ENCODE results near the gene PTGIR. TPM values are rescaled to one million over a fixed set of nuclear protein-coding genes. Genes with fewer than 3 reads are reported as not detected.

Gene PTGIR
- total RNA-seq, 1 donor: 2.5 TPM

DNA sequence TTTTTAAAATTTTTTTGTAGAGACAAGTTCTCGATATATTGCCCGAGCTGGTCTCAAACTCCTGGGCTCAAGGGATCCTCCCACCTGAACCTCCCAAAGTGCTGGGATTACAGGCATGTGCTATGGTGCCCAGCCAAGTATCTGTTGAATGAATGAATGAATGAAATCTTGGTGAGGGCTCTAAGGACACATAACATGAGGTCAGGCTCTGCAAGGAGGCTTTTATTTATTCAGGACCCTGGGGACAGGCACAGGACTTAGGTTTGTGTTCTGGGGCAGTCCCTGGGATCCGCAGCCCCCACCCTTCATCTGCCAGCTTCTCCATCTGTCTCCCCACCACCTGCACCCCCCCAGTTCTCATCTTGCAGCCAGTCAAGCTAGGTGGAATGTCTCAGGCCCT lies 4.6 kb downstream of the PTGIR start:
- TF ChIP-seq CTCF (IDR thresholded peaks at IDR 0.05; ENCODE audit: extremely low read depth, low read depth, low read length): no peak
- H3K27me3 ChIP-seq (ENCODE audit: insufficient read depth, low read length): no peaks in the 10 kb centered on the region
- H2AFZ ChIP-seq (ENCODE audit: low read length): no peak overlapping the region
- H3K9me3 ChIP-seq (ENCODE audit: low read depth, low read length): no peaks in the 10 kb centered on the region
- H4K20me1 ChIP-seq (ENCODE audit: insufficient read depth, low read length): no peaks in the 10 kb centered on the region
- no peak for DNase-seq (ENCODE audit: insufficient read length, low spot score, missing footprints)
- peak overlapping the region; percentile 86 for H3K27ac ChIP-seq (ENCODE audit: low read depth, low read length)
- H3K4me3 ChIP-seq (ENCODE audit: insufficient read depth, low read length): no peak overlapping the region
- H3K4me1 ChIP-seq (ENCODE audit: insufficient read depth, low read length): peaks cover 52% of the 10 kb centered on the region
- H3K36me3 ChIP-seq (ENCODE audit: insufficient read depth, low read length): no peaks in the 10 kb centered on the region
- peak overlapping the region; percentile 78 for H3K4me2 ChIP-seq (ENCODE audit: insufficient read depth, low read length)
- peaks cover 16% of the 10 kb centered on the region for H3K79me2 ChIP-seq (ENCODE audit: insufficient read depth, low read length)

DNA sequence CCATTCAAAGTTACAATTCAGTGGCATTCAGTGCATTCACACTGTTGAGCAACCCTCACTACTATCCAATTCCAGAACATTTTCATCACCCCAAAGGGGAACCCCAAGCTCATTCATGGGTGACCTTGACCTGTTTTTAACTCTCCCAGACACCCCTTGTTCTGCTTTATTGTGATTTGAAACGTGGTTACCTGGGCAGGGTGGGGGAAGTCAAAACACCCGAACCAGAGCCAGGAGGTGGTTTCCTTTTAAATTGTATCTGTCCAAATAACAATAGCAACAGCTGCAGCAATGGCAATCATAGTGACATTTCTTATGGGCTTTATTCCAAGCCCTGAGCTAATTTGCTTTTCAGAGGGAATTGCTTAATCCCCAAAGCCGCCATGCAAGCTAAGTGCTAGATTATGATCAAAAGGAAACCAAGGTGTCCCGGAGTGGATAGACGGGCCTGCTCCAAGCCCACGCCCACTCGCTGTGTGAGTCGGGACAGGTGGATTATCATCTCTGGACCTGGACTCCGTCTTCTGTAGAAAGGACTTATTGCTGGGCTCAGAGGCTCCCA lies 6.1 kb downstream of the PTGIR start:
- DNase-seq (ENCODE audit: insufficient read length, low spot score, missing footprints): no peak
- peaks cover 14% of the 10 kb centered on the region for H3K79me2 ChIP-seq (ENCODE audit: insufficient read depth, low read length)
- H4K20me1 ChIP-seq (ENCODE audit: insufficient read depth, low read length): no peaks in the 10 kb centered on the region
- no peak overlapping the region for H3K4me2 ChIP-seq (ENCODE audit: insufficient read depth, low read length)
- H2AFZ ChIP-seq (ENCODE audit: low read length): no peak overlapping the region
- no peaks in the 10 kb centered on the region for H3K36me3 ChIP-seq (ENCODE audit: insufficient read depth, low read length)
- no peaks in the 10 kb centered on the region for H3K27me3 ChIP-seq (ENCODE audit: insufficient read depth, low read length)
- peaks cover 42% of the 10 kb centered on the region for H3K4me1 ChIP-seq (ENCODE audit: insufficient read depth, low read length)
- H3K9me3 ChIP-seq (ENCODE audit: low read depth, low read length): no peaks in the 10 kb centered on the region
- H3K4me3 ChIP-seq (ENCODE audit: insufficient read depth, low read length): no peak overlapping the region
- H3K27ac ChIP-seq (ENCODE audit: low read depth, low read length): no peak overlapping the region
- TF ChIP-seq CTCF (IDR thresholded peaks at IDR 0.05; ENCODE audit: extremely low read depth, low read depth, low read length): no peak

- Histone ChIP-seq H3K4me2 (ENCODE audit: insufficient read depth, low read length) (no peak overlapping the region), H3K4me3 (ENCODE audit: insufficient read depth, low read length) (no peak overlapping the region), H3K27me3 (ENCODE audit: insufficient read depth, low read length) (no peaks in the 10 kb centered on the region), H3K4me1 (ENCODE audit: insufficient read depth, low read length) (peaks cover 45% of the 10 kb centered on the region), H3K79me2 (ENCODE audit: insufficient read depth, low read length) (peaks cover 7% of the 10 kb centered on the region), H3K36me3 (ENCODE audit: insufficient read depth, low read length) (no peaks in the 10 kb centered on the region), H4K20me1 (ENCODE audit: insufficient read depth, low read length) (peaks cover under 1% of the 10 kb centered on the region), H3K9me3 (ENCODE audit: low read depth, low read length) (no peaks in the 10 kb centered on the region), H3K27ac (ENCODE audit: low read depth, low read length) (no peak overlapping the region), H2AFZ (ENCODE audit: low read length) (no peak overlapping the region)
- no peak for TF ChIP-seq CTCF (IDR thresholded peaks at IDR 0.05; ENCODE audit: extremely low read depth, low read depth, low read length)
- no peak for DNase-seq (ENCODE audit: insufficient read length, low spot score, missing footprints)
These were observed 7.3 kb downstream of the PTGIR start for GRCh38 chr19:46617601-46618000.

DNA sequence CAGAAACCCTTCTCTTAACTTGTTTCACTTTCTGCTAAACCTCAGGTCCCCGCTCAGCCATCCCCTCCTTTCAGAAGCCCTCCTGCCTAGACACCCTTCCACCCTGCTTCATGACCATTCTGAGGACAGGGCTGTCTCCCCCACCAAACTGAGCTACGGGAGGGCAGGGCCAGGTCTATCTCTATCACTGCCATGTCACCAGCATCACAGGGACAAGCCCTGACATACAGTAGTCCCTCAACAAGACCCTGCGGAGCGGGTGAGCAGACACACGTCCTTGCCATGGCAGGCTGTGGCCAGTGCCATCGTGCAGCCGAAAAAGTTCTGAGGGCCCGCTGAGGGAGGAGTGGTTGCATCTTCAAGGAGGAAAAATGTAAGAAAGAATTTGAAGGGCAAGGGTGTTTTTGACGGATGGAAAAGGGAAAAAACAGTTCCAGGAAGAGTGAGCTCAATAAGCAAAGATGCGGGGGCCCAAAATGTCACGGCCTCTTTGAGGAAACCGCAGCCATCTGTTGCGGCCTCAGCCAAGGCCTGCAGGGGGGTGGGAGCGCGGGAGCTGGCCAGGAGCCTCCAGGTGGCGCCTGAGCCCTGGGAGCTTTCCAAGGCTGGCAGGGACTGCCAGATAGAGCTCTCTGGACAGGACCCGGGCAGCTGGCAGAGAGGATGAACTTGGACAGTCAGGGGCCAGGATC lies 8.1 kb downstream of the PTGIR start:
- H3K4me2 ChIP-seq (ENCODE audit: insufficient read depth, low read length): peak overlapping the region; percentile 1
- H3K36me3 ChIP-seq (ENCODE audit: insufficient read depth, low read length): no peaks in the 10 kb centered on the region
- H4K20me1 ChIP-seq (ENCODE audit: insufficient read depth, low read length): peaks cover 5% of the 10 kb centered on the region
- peak; percentile 75 for DNase-seq (ENCODE audit: insufficient read length, low spot score, missing footprints)
- H3K4me3 ChIP-seq (ENCODE audit: insufficient read depth, low read length): no peak overlapping the region
- TF ChIP-seq CTCF (IDR thresholded peaks at IDR 0.05; ENCODE audit: extremely low read depth, low read depth, low read length): peak; percentile 34
- no peak overlapping the region for H2AFZ ChIP-seq (ENCODE audit: low read length)
- H3K27ac ChIP-seq (ENCODE audit: low read depth, low read length): no peak overlapping the region
- no peaks in the 10 kb centered on the region for H3K27me3 ChIP-seq (ENCODE audit: insufficient read depth, low read length)
- no peaks in the 10 kb centered on the region for H3K79me2 ChIP-seq (ENCODE audit: insufficient read depth, low read length)
- H3K9me3 ChIP-seq (ENCODE audit: low read depth, low read length): no peaks in the 10 kb centered on the region
- peaks cover 41% of the 10 kb centered on the region for H3K4me1 ChIP-seq (ENCODE audit: insufficient read depth, low read length)

All from osteoblast (primary cell).